ENCODE results near the gene PPP1R13B.
"Not testable (repeated sequence)": the region's sequence is repeated elsewhere in the genome, so short reads cannot be mapped to it uniquely, and the experiment has no call there.

Gene PPP1R13B

GRCh38 chr14:103854017-103854808 is 6.8 kb upstream of the PPP1R13B start:
- Histone ChIP-seq H3K9ac (ENCODE audit: low read length in 5 of 5) (no peak overlapping the region), H3K27ac (ENCODE audit: low read depth, low read length) (peak overlapping the region; percentile 57), H3K9me3 (ENCODE audit: control insufficient read depth in 5 of 5, low read length in 5 of 5) (no peaks in the 10 kb centered on the region), H3K4me1 (ENCODE audit: control insufficient read depth in 5 of 5, insufficient read depth in 5 of 5, low read length in 5 of 5) (peaks cover 0 to 27% (median 13%) of the 10 kb centered on the region in 5 donors), H3K27me3 (ENCODE audit: control insufficient read depth in 5 of 5, insufficient read depth in 4 of 5, low read length in 5 of 5) (peaks cover 0 to 8% (median 4%) of the 10 kb centered on the region in 5 donors), H3K36me3 (ENCODE audit: control insufficient read depth in 5 of 5, insufficient read depth in 5 of 5, low read length in 5 of 5) (no peaks in the 10 kb centered on the region), H3K4me3 (ENCODE audit: low read depth in 1 of 5, low read length in 5 of 5) (no peak overlapping the region)

- H3K36me3 ChIP-seq (ENCODE audit: control insufficient read depth in 5 of 5, insufficient read depth in 5 of 5, low read length in 5 of 5): no peaks in the 10 kb centered on the region
- H3K27me3 ChIP-seq (ENCODE audit: control insufficient read depth in 5 of 5, insufficient read depth in 4 of 5, low read length in 5 of 5): peaks cover 0 to 11% (median 0%) of the 10 kb centered on the region in 5 donors
- H3K27ac ChIP-seq (ENCODE audit: low read depth, low read length): no peak overlapping the region
- H3K4me1 ChIP-seq (ENCODE audit: control insufficient read depth in 5 of 5, insufficient read depth in 5 of 5, low read length in 5 of 5): peaks cover 0 to 24% (median 17%) of the 10 kb centered on the region in 5 donors
- H3K9me3 ChIP-seq (ENCODE audit: control insufficient read depth in 5 of 5, low read length in 5 of 5): no peaks in the 10 kb centered on the region
- no peak overlapping the region for H3K4me3 ChIP-seq (ENCODE audit: low read depth in 1 of 5, low read length in 5 of 5)
- no peak overlapping the region for H3K9ac ChIP-seq (ENCODE audit: low read length in 5 of 5)
Measured at GRCh38 chr14:103849151-103849886, 1.9 kb upstream of the PPP1R13B start.

GRCh38 chr14:103848175-103849077 is 1.1 kb upstream of the PPP1R13B start:
- no peak overlapping the region for H3K27ac ChIP-seq (ENCODE audit: low read depth, low read length)
- peak overlapping the region in 4 of 5 donors; percentile 45 to 76 (median 52) for H3K9ac ChIP-seq (ENCODE audit: low read length in 5 of 5)
- H3K27me3 ChIP-seq (ENCODE audit: control insufficient read depth in 5 of 5, insufficient read depth in 4 of 5, low read length in 5 of 5): peaks cover 0 to 13% (median 0%) of the 10 kb centered on the region in 5 donors

GRCh38 chr14:103846543-103847450 is 578 bp downstream of the PPP1R13B start:
- Histone ChIP-seq H3K9me3 (ENCODE audit: control insufficient read depth in 5 of 5, low read length in 5 of 5) (no peaks in the 10 kb centered on the region), H3K27ac (ENCODE audit: low read depth, low read length) (peak overlapping the region; percentile 7), H3K4me1 (ENCODE audit: control insufficient read depth in 5 of 5, insufficient read depth in 5 of 5, low read length in 5 of 5) (peaks cover 0 to 24% (median 17%) of the 10 kb centered on the region in 5 donors), H3K9ac (ENCODE audit: low read length in 5 of 5) (peak overlapping the region in 4 of 5 donors; percentile 49 to 75 (median 68)), H3K36me3 (ENCODE audit: control insufficient read depth in 5 of 5, insufficient read depth in 5 of 5, low read length in 5 of 5) (no peaks in the 10 kb centered on the region), H3K27me3 (ENCODE audit: control insufficient read depth in 5 of 5, insufficient read depth in 4 of 5, low read length in 5 of 5) (peaks cover 0 to 13% (median 0%) of the 10 kb centered on the region in 5 donors), H3K4me3 (ENCODE audit: low read depth in 1 of 5, low read length in 5 of 5) (peak overlapping the region; percentile 62 to 75 (median 71))

More at GRCh38 chr14:103848175-103849077, 1.1 kb upstream of the PPP1R13B start:
- Histone ChIP-seq H3K4me3 (ENCODE audit: low read depth in 1 of 5, low read length in 5 of 5) (peak overlapping the region in 4 of 5 donors; percentile 58 to 75 (median 66)), H3K4me1 (ENCODE audit: control insufficient read depth in 5 of 5, insufficient read depth in 5 of 5, low read length in 5 of 5) (peaks cover 0 to 24% (median 17%) of the 10 kb centered on the region in 5 donors), H3K9me3 (ENCODE audit: control insufficient read depth in 5 of 5, low read length in 5 of 5) (no peaks in the 10 kb centered on the region), H3K36me3 (ENCODE audit: control insufficient read depth in 5 of 5, insufficient read depth in 5 of 5, low read length in 5 of 5) (no peaks in the 10 kb centered on the region)

GRCh38 chr14:103846097-103846496 is 1.3 kb downstream of the PPP1R13B start:
- Histone ChIP-seq H3K27me3 (ENCODE audit: control insufficient read depth in 5 of 5, insufficient read depth in 4 of 5, low read length in 5 of 5) (peaks cover 0 to 13% (median 0%) of the 10 kb centered on the region in 5 donors), H3K9me3 (ENCODE audit: control insufficient read depth in 5 of 5, low read length in 5 of 5) (no peaks in the 10 kb centered on the region), H3K4me3 (ENCODE audit: low read depth in 1 of 5, low read length in 5 of 5) (peak overlapping the region in 4 of 5 donors; percentile 64 to 75 (median 72)), H3K27ac (ENCODE audit: low read depth, low read length) (no peak overlapping the region), H3K36me3 (ENCODE audit: control insufficient read depth in 5 of 5, insufficient read depth in 5 of 5, low read length in 5 of 5) (no peaks in the 10 kb centered on the region), H3K9ac (ENCODE audit: low read length in 5 of 5) (peak overlapping the region in 3 of 5 donors; percentile 15 to 75 (median 74)), H3K4me1 (ENCODE audit: control insufficient read depth in 5 of 5, insufficient read depth in 5 of 5, low read length in 5 of 5) (peaks cover 0 to 24% (median 17%) of the 10 kb centered on the region in 5 donors)

- Histone ChIP-seq H3K4me1 (ENCODE audit: control insufficient read depth in 5 of 5, insufficient read depth in 5 of 5, low read length in 5 of 5) (peaks cover 0 to 24% (median 17%) of the 10 kb centered on the region in 5 donors), H3K4me3 (ENCODE audit: low read depth in 1 of 5, low read length in 5 of 5) (no peak overlapping the region), H3K27me3 (ENCODE audit: control insufficient read depth in 5 of 5, insufficient read depth in 4 of 5, low read length in 5 of 5) (peaks cover 0 to 13% (median 0%) of the 10 kb centered on the region in 5 donors), H3K27ac (ENCODE audit: low read depth, low read length) (no peak overlapping the region), H3K9ac (ENCODE audit: low read length in 5 of 5) (no peak overlapping the region), H3K36me3 (ENCODE audit: control insufficient read depth in 5 of 5, insufficient read depth in 5 of 5, low read length in 5 of 5) (no peaks in the 10 kb centered on the region), H3K9me3 (ENCODE audit: control insufficient read depth in 5 of 5, low read length in 5 of 5) (no peaks in the 10 kb centered on the region)
Measured at GRCh38 chr14:103845327-103845726, 2.0 kb downstream of the PPP1R13B start.

GRCh38 chr14:103841265-103841664 is 6.1 kb downstream of the PPP1R13B start:
- Histone ChIP-seq H3K4me1 (ENCODE audit: control insufficient read depth in 5 of 5, insufficient read depth in 5 of 5, low read length in 5 of 5) (peaks cover 0 to 13% (median 3%) of the 10 kb centered on the region in 5 donors), H3K27me3 (ENCODE audit: control insufficient read depth in 5 of 5, insufficient read depth in 4 of 5, low read length in 5 of 5) (peaks cover 0 to 13% (median 0%) of the 10 kb centered on the region in 5 donors)
- not testable (repeated sequence) for H3K9ac ChIP-seq (ENCODE audit: low read length in 5 of 5); H3K27ac ChIP-seq (ENCODE audit: low read depth, low read length); H3K36me3 ChIP-seq (ENCODE audit: control insufficient read depth in 5 of 5, insufficient read depth in 5 of 5, low read length in 5 of 5); H3K9me3 ChIP-seq (ENCODE audit: control insufficient read depth in 5 of 5, low read length in 5 of 5); H3K4me3 ChIP-seq (ENCODE audit: low read depth in 1 of 5, low read length in 5 of 5)

GRCh38 chr14:103840014-103840413 is 7.4 kb downstream of the PPP1R13B start:
- H3K27ac ChIP-seq (ENCODE audit: low read depth, low read length): no peak overlapping the region
- H3K4me3 ChIP-seq (ENCODE audit: low read depth in 1 of 5, low read length in 5 of 5): no peak overlapping the region
- H3K9me3 ChIP-seq (ENCODE audit: control insufficient read depth in 5 of 5, low read length in 5 of 5): no peaks in the 10 kb centered on the region
- peaks cover 0 to 9% (median 0%) of the 10 kb centered on the region in 5 donors for H3K27me3 ChIP-seq (ENCODE audit: control insufficient read depth in 5 of 5, insufficient read depth in 4 of 5, low read length in 5 of 5)
- H3K4me1 ChIP-seq (ENCODE audit: control insufficient read depth in 5 of 5, insufficient read depth in 5 of 5, low read length in 5 of 5): peaks cover 0 to 7% (median 0%) of the 10 kb centered on the region in 5 donors
- H3K9ac ChIP-seq (ENCODE audit: low read length in 5 of 5): no peak overlapping the region
- H3K36me3 ChIP-seq (ENCODE audit: control insufficient read depth in 5 of 5, insufficient read depth in 5 of 5, low read length in 5 of 5): no peaks in the 10 kb centered on the region
